DND-41 (cell line): ENCODE results near the gene CIDEA.
A peak's percentile ranks its signal among the peaks of the same experiment; 100 is the strongest.
"Not testable (repeated sequence)": the region's sequence is repeated elsewhere in the genome, so short reads cannot be mapped to it uniquely, and the experiment has no call there.

ENCODE experiments used
- ATAC-seq: fragments of 200-7000 bp; cut with Tn5 transposase; 3 replicates; pipeline ENCODE4 v1.9.1; 2021; ENCODE audit warnings: low read depth; ENCODE audit not compliant: insufficient read depth
- DNase-seq: peaks from one replicate; pipeline ENCODE4 v3.0.0-alpha.2; 2020
- H2AFZ ChIP-seq: 2 replicates; pipeline ENCODE4 v1.6.0; 2012; ENCODE audit warnings: low read depth, low read length
- H3K27ac ChIP-seq: 2 replicates; pipeline ENCODE4 v1.5.1; 2012; ENCODE audit warnings: low read length, inconsistent platforms
- H3K27me3 ChIP-seq: fragments of 200-600 bp; sonication (generic); 2 replicates; pipeline ENCODE4 v1.6.0; 2012; ENCODE audit warnings: low read length, mild to moderate bottlenecking, inconsistent platforms; ENCODE audit not compliant: insufficient read depth, poor library complexity
- H3K36me3 ChIP-seq: 2 replicates; pipeline ENCODE4 v1.5.1; 2012; ENCODE audit warnings: low read length, inconsistent platforms; ENCODE audit not compliant: insufficient read depth
- H3K4me1 ChIP-seq: 2 replicates; pipeline ENCODE4 v1.5.1; 2012; ENCODE audit warnings: mild to moderate bottlenecking, low read length; ENCODE audit not compliant: insufficient read depth
- H3K4me2 ChIP-seq: 2 replicates; pipeline ENCODE4 v1.6.0; 2012; ENCODE audit warnings: mild to moderate bottlenecking, moderate library complexity, low read length, inconsistent platforms; ENCODE audit not compliant: insufficient read depth
- H3K4me3 ChIP-seq, 2 experiments: fragments of 200-600 bp in 1 of 2; shearing (Covaris generic) in 1 of 2; 2 replicates each; pipeline ENCODE4 v1.5.1; 2012 to 2016; ENCODE audit warnings: inconsistent platforms in 2 of 2, low read length in 2 of 2, mild to moderate bottlenecking in 2 of 2, low read depth in 1 of 2, moderate library complexity in 1 of 2
- H3K79me2 ChIP-seq: 2 replicates; pipeline ENCODE4 v1.6.0; 2012; ENCODE audit warnings: low read length, inconsistent platforms; ENCODE audit not compliant: insufficient read depth
- H3K9ac ChIP-seq: 2 replicates; pipeline ENCODE4 v1.6.0; 2012; ENCODE audit warnings: low read depth, mild to moderate bottlenecking, inconsistent platforms, low read length, moderate library complexity
- H3K9me3 ChIP-seq: 2 replicates; pipeline ENCODE4 v1.5.1; 2012; ENCODE audit warnings: low read length, moderate library complexity, mild to moderate bottlenecking, inconsistent platforms; ENCODE audit not compliant: insufficient read depth, severe bottlenecking
- H4K20me1 ChIP-seq: 2 replicates; pipeline ENCODE4 v1.6.0; 2012; ENCODE audit warnings: low read length; ENCODE audit not compliant: insufficient read depth

The CIDEA gene

DNA sequence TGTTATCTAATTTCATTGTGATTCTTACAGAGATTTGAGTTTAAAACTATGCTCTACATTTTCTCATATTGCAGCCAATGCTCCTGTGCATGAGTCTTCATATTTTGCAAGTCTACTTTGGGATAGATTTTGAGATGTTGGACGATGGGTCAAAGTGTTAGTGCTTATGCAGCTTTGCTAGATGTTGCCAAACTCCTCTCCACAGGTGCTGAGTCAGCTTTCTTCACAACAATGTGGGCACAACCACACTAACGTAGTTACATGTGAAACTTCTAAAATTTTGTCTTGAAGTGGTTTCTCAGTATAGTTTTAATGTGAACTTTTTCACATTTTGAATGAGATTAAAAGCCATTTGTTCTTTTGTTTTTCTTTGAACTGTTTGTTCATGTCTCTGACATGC is 32.1 kb upstream of the CIDEA start:
- H3K4me1 ChIP-seq, H3K79me2 ChIP-seq, H3K9ac ChIP-seq, H3K27ac ChIP-seq, H3K9me3 ChIP-seq, H3K36me3 ChIP-seq, H4K20me1 ChIP-seq, H3K4me3 ChIP-seq, H3K27me3 ChIP-seq, H3K4me2 ChIP-seq, H2AFZ ChIP-seq, DNase-seq: not testable (repeated sequence)
- ATAC-seq, result peak; percentile 62

DNA sequence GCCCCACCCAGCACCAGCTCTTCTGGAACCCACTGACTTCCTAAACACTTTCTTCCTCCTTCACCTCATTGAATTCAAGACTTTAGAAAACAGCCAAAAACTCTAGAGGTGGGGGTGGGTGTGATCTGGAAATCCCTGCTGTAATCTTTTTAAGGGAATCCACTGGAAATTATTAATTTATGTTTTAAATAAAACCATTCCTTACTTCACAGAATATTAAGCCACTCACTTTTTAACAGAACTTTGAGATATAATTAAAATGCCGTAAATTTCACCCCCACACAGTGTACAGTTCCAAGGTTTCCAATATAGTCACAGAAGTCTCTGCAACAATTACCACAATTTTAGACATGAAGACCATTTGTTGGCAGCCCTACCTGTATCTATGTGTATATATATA is 30.8 kb upstream of the CIDEA start:
- not testable (repeated sequence) for H3K27me3 ChIP-seq, H2AFZ ChIP-seq, DNase-seq, H3K27ac ChIP-seq, H3K4me2 ChIP-seq, ATAC-seq, H3K4me1 ChIP-seq, H3K4me3 ChIP-seq, H3K9ac ChIP-seq, H3K79me2 ChIP-seq, H3K9me3 ChIP-seq, H3K36me3 ChIP-seq, H4K20me1 ChIP-seq

DNA sequence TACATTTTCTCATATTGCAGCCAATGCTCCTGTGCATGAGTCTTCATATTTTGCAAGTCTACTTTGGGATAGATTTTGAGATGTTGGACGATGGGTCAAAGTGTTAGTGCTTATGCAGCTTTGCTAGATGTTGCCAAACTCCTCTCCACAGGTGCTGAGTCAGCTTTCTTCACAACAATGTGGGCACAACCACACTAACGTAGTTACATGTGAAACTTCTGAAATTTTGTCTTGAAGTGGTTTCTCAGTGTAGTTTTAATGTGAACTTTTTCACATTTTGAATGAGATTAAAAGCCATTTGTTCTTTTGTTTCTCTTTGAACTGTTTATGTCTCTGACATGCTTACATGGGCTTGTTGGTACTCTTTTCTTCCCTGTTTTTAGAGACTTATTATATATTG is 27.4 kb upstream of the CIDEA start:
- not testable (repeated sequence) for H3K36me3 ChIP-seq, H4K20me1 ChIP-seq, H3K4me3 ChIP-seq, H3K9me3 ChIP-seq, H2AFZ ChIP-seq, H3K4me2 ChIP-seq, DNase-seq, H3K4me1 ChIP-seq, H3K27ac ChIP-seq, H3K27me3 ChIP-seq, H3K79me2 ChIP-seq, H3K9ac ChIP-seq
- ATAC-seq, result peak; percentile 77

DNA sequence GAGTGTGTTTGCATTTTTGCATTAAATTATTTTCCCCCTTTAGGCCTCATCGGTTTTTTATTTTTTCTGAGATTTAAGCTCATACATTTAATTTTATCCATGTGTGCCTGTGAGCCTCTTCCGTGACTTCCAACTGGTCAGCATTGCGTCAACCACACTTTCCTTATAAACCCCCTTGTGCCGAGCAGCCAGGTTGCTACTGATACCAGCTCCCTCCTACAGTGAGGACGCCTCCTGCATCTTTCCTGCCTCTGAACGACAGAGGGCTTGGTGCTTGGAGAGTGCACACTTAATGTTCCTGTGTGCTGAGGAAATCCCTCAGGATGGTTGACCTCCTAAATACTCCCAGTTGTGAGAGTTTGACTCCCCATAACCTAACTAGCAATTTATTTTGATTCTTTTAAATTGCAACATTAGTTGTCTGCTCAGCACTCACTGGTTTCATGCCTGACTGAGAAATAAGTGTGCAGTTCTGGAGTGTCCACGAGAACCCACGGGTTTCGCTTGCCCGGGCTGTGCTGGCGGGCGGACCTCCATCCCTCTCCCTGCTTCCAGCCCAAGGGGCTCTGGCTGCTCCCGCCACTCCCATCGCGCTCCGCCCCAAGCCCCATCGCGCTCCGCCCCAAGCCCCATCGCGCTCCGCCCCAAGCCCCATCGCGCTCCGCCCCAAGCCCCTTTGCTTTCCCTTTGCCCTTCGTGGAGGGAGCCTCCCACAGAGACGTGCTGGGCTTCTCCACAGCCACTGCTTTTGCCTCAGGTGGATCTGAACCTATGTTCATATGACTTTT is 26.6 kb upstream of the CIDEA start:
- H3K9ac ChIP-seq, H4K20me1 ChIP-seq, H3K27me3 ChIP-seq, DNase-seq, H3K36me3 ChIP-seq, H3K4me3 ChIP-seq, H3K79me2 ChIP-seq, ATAC-seq, H3K27ac ChIP-seq, H3K4me2 ChIP-seq, H3K4me1 ChIP-seq, H2AFZ ChIP-seq, H3K9me3 ChIP-seq: not testable (repeated sequence)

DNA sequence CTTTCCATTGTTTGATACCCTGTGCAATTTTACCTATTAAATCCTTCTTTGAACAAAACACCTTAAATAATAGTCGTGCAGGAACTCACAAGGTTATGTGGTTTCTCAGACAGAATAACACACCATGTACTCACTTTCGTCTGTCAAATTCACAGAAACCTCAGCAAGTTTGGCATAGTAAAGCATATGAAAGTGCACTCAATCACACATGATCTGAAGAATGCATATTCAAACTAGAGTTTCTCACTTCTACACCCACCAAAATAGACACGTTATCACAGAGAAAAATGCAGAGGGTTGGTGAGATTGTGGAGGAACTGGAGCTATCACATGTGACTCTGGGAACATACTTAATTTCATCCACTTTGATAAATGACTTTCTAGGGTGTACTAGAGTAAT is 25.9 kb upstream of the CIDEA start:
- H3K9me3 ChIP-seq, DNase-seq, ATAC-seq: not testable (repeated sequence)

DNA sequence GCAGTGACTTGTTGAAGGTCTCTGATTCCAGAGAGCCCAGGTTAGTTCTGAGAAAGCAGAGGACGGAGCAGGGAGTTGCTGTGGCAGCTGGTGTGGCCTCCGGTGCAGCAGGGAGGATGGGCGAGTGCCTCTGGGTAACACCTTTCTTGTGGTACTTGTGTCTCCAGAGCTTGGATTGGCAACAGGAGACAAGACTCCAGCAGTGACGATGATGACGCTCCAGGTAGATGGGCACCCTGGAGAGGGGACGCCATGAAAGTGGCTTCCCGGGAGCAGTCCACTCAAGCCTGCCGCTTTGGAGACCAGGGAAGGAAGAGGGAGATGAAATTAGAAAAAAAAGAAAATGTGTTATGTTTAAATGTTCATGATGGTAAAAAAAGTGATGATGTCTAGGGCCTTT is 23.6 kb upstream of the CIDEA start:
- H2AFZ ChIP-seq, H4K20me1 ChIP-seq, H3K36me3 ChIP-seq, H3K27me3 ChIP-seq, H3K79me2 ChIP-seq, H3K27ac ChIP-seq, H3K9ac ChIP-seq, H3K4me3 ChIP-seq, H3K4me1 ChIP-seq, DNase-seq, H3K9me3 ChIP-seq, ATAC-seq, H3K4me2 ChIP-seq: not testable (repeated sequence)

More for the DNA sequence above, 25.9 kb upstream of the CIDEA start:
- not testable (repeated sequence) for H3K4me2 ChIP-seq, H3K27me3 ChIP-seq, H2AFZ ChIP-seq, H3K79me2 ChIP-seq, H3K4me3 ChIP-seq, H4K20me1 ChIP-seq, H3K27ac ChIP-seq, H3K36me3 ChIP-seq, H3K4me1 ChIP-seq, H3K9ac ChIP-seq
